HCT116 (cell line): ENCODE data around the gene DPYSL4. TPM values are rescaled to one million over a fixed set of nuclear protein-coding genes. Genes with fewer than 3 reads are reported as not detected.
A peak's percentile ranks its signal among the peaks of the same experiment; 100 is the strongest.

Experiments
- ATAC-seq: fragments of 200-7000 bp; cut with Tn5 transposase; 2 replicates; pipeline ENCODE4 v1.9.1; 2020; ENCODE audit warnings: mild to moderate bottlenecking, moderate library complexity
- BruUV-seq: library from RNA; stranded (reverse); fragments of 400-500 nt; replicated peaks from 2 replicates; lab custom pipeline; 2021; lab: Mats Ljungman, UMichigan
- CTCF ChIA-PET: fragments of 300-600 bp; sonication (Branson Sonifier 250); formaldehyde crosslinking; loops from one replicate; lab custom pipeline; 2021; ENCODE audit warnings: antibody characterized with exemption; lab: Charles Lee
- POLR2A ChIA-PET: fragments of 300-600, 350-600 bp; sonication (Branson Sonifier 250); formaldehyde crosslinking; loops from one replicate; lab custom pipeline; 2021; ENCODE audit warnings: antibody characterized with exemption; lab: Charles Lee
- RAD21 ChIA-PET, 2 experiments: fragments of 300-600 bp; sonication (Branson Sonifier 250); formaldehyde crosslinking; loops; one replicate each; lab custom pipeline; 2023; ENCODE audit warnings: low total read pairs in 2 of 2; ENCODE audit not compliant: uncharacterized antibody in 2 of 2, unreplicated experiment in 2 of 2, low non-redundant PET in 1 of 2; lab: Charles Lee
- DNase-seq: peaks from one replicate; pipeline ENCODE4 v3.0.0-alpha.2; 2010; ENCODE audit warnings: low read depth, low spot score
- H2AFZ ChIP-seq: fragments of 200-600 bp; shearing (Covaris generic), sonication (generic); 2 replicates; pipeline ENCODE4 v1.6.1; 2017; ENCODE audit warnings: low read depth, mixed run types, mixed read lengths, antibody characterized with exemption, low read length; ENCODE audit not compliant: poor library complexity, severe bottlenecking
- H3K27ac ChIP-seq: 2 replicates; pipeline ENCODE4 v1.5.1; 2012; ENCODE audit warnings: low read depth, low read length
- H3K27me3 ChIP-seq: fragments of 200-600 bp; sonication (generic); 2 replicates; pipeline ENCODE4 v1.6.1; 2016; ENCODE audit warnings: mixed run types, low read length, mixed read lengths; ENCODE audit not compliant: insufficient read depth
- H3K36me3 ChIP-seq, 2 experiments: fragments of 200-500 bp in 1 of 2; fragments of 200-600 bp in 1 of 2; sonication (Bioruptor generic) in 1 of 2; sonication (generic) in 1 of 2; 2 replicates each; pipeline versions ENCODE4 v1.5.1 to v1.6.1; 2014 to 2016; ENCODE audit warnings: low read length in 2 of 2, inconsistent platforms in 1 of 2, mixed read lengths in 1 of 2, mixed run types in 1 of 2; ENCODE audit not compliant: insufficient read depth in 2 of 2, control insufficient read depth in 1 of 2
- H3K4me1 ChIP-seq, 2 experiments: fragments of 200-600 bp in 1 of 2; sonication (generic) in 1 of 2; 2 replicates each; pipeline versions ENCODE4 v1.5.1 to v1.6.1; 2012 to 2017; ENCODE audit warnings: low read length in 2 of 2, inconsistent platforms in 1 of 2, mild to moderate bottlenecking in 1 of 2, mixed read lengths in 1 of 2, mixed run types in 1 of 2, moderate library complexity in 1 of 2; ENCODE audit not compliant: insufficient read depth in 2 of 2, control insufficient read depth in 1 of 2
- H3K4me2 ChIP-seq: fragments of 200-600 bp; sonication (generic); 2 replicates; pipeline ENCODE4 v1.6.1; 2017; ENCODE audit warnings: mixed run types, low read length, mixed read lengths
- H3K4me3 ChIP-seq, 2 experiments: fragments of 200-600 bp in 1 of 2; sonication (generic) in 1 of 2; replicated peaks in 1 of 2; 2 replicates each; pipeline ENCODE4 v1.5.1; 2011 to 2016; ENCODE audit warnings: low read length in 2 of 2, control low read depth in 1 of 2, low read depth in 1 of 2, mild to moderate bottlenecking in 1 of 2, mixed read lengths in 1 of 2, mixed run types in 1 of 2
- H3K79me2 ChIP-seq: fragments of 200-600 bp; sonication (generic); 2 replicates; pipeline ENCODE4 v1.6.1; 2017; ENCODE audit warnings: mild to moderate bottlenecking, mixed run types, low read length, moderate library complexity, mixed read lengths; ENCODE audit not compliant: insufficient read depth
- H3K9ac ChIP-seq: fragments of 200-600 bp; sonication (generic); 2 replicates; pipeline ENCODE4 v1.6.1; 2016; ENCODE audit warnings: low read length, mixed read lengths
- H3K9me2 ChIP-seq: fragments of 200-600 bp; sonication (generic), shearing (Covaris generic); 2 replicates; pipeline ENCODE4 v1.6.1; 2017; ENCODE audit warnings: mixed run types, mild to moderate bottlenecking, moderate library complexity; ENCODE audit not compliant: insufficient read depth
- H3K9me3 ChIP-seq, 2 experiments: fragments of 200-500 bp in 1 of 2; fragments of 200-600 bp in 1 of 2; sonication (Bioruptor generic) in 1 of 2; sonication (generic) in 1 of 2; 2 replicates each; pipeline ENCODE4 v1.6.1; 2014 to 2017; ENCODE audit warnings: low read length in 2 of 2, mixed read lengths in 2 of 2, inconsistent platforms in 1 of 2, low read depth in 1 of 2, mild to moderate bottlenecking in 1 of 2, mixed run types in 1 of 2, moderate library complexity in 1 of 2; ENCODE audit not compliant: control insufficient read depth in 1 of 2, insufficient read depth in 1 of 2
- H4K20me1 ChIP-seq: fragments of 200-600 bp; sonication (generic), shearing (Covaris generic); 2 replicates; pipeline ENCODE4 v1.6.1; 2017; ENCODE audit warnings: mixed run types, mild to moderate bottlenecking, moderate library complexity; ENCODE audit not compliant: insufficient read depth
- CBX3 ChIP-seq: IDR thresholded peaks from 2 replicates; pipeline ENCODE4 v1.6.1; 2012; ENCODE audit warnings: low read depth
- EGR1 ChIP-seq: IDR thresholded peaks from 2 replicates; pipeline ENCODE4 v1.6.1; 2012; ENCODE audit warnings: low read depth
- ELF1 ChIP-seq: IDR thresholded peaks from 2 replicates; pipeline ENCODE4 v1.6.1; 2012; ENCODE audit warnings: low read depth, borderline replicate concordance
- EZH2phosphoT487 ChIP-seq: fragments of 200-600 bp; IDR thresholded peaks from 2 replicates; pipeline ENCODE4 v1.6.1; 2018; ENCODE audit warnings: antibody characterized with exemption, borderline replicate concordance
- POLR2A ChIP-seq: IDR thresholded peaks from 2 replicates; pipeline ENCODE4 v1.7.0; 2011; ENCODE audit warnings: borderline replicate concordance; ENCODE audit not compliant: insufficient read depth, insufficient read length; ENCODE audit errors: extremely low read depth
- POLR2AphosphoS5 ChIP-seq: IDR thresholded peaks from 2 replicates; pipeline ENCODE4 v1.6.1; 2011; ENCODE audit warnings: mild to moderate bottlenecking, low read depth, low read length, moderate library complexity
- RAD21 ChIP-seq: IDR thresholded peaks from 2 replicates; pipeline ENCODE4 v1.6.1; 2012; ENCODE audit warnings: low read depth, mild to moderate bottlenecking
- SIN3A ChIP-seq: IDR thresholded peaks from 2 replicates; pipeline ENCODE4 v1.6.1; 2012; ENCODE audit warnings: low read depth
- SP1 ChIP-seq: IDR thresholded peaks from 2 replicates; pipeline ENCODE4 v1.6.1; 2012; ENCODE audit warnings: low read depth
- ZFX ChIP-seq: fragments of 450-650 bp; IDR thresholded peaks from 2 replicates; pipeline ENCODE4 v1.6.1; 2017
- ZNF274 ChIP-seq: fragments of 200-500 bp; sonication (Bioruptor generic); IDR thresholded peaks from 2 replicates; pipeline ENCODE4 v1.6.1; 2014; ENCODE audit warnings: mild to moderate bottlenecking, low read depth, low read length, inconsistent platforms
- intact Hi-C: fragments of 100-400 bp; cut with micrococcal nuclease; formaldehyde crosslinking; loops from 2 replicates; pipeline ENCODE4 v1.10.0; 2022
- total RNA-seq: library from RNA; stranded (reverse); gene quantifications from one replicate; pipeline ENCODE4 v1.2.1, GENCODE V29; 2021; ENCODE audit not compliant: unreplicated experiment
- TF ChIP-seq, protein P1 (sequence below): IDR thresholded peaks from 2 replicates; pipeline ENCODE4 v1.6.1; 2012; ENCODE audit warnings: low read depth
- TF ChIP-seq, protein P2 (sequence below), 3 experiments: fragments of 200-600 bp in 1 of 3; sonication (generic) in 1 of 3; IDR thresholded peaks in 2 of 3; conservative IDR thresholded peaks in 1 of 3; 2 replicates each; pipeline ENCODE4 v1.5.1; 2012 to 2017; ENCODE audit warnings: low read depth in 2 of 3, low read length in 2 of 3, antibody characterized with exemption in 1 of 3, borderline replicate concordance in 1 of 3, control low read depth in 1 of 3, mild to moderate bottlenecking in 1 of 3, mixed read lengths in 1 of 3, mixed run types in 1 of 3, moderate library complexity in 1 of 3; ENCODE audit not compliant: insufficient read depth in 1 of 3
- TF ChIP-seq, protein P3 (sequence below): IDR thresholded peaks from 2 replicates; pipeline ENCODE4 v1.6.1; 2012

Gene DPYSL4
- total RNA-seq, 1 experiment from 2014 or later = 5.4 TPM

DNA sequence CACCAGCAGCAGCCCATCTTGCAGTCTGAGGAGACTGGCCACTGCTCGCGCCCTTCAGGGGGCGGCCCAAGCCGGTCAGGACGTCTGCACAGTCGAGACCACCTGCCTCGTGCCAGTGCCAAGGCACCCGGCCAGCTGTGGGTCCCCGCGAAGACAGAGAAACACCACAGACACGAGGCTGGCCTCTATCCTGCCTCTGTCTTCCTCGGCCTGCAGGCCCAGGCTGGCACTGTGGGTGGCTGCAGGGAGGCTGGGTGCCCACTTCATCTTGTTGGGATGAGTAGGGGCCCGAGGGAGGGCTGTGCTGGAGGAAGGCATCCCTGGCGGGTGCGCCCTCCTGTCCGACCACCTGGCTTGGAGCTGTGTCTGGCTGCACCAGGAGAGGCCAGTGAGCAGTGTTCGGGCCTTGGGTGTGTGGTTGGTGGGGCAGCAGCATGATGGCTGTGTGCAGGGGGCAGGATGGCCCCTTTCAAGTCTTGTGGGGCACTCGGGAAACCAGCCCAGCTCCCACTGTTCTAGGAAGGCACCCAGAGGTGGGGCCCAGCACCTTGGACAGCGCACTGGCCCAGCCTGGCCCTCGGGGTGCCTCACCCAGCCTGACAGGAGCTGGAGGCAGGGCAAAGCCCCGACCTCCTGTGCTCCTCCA is 7.3 kb downstream of the DPYSL4 start:
- Histone ChIP-seq H3K4me3 (no peak overlapping the region), H3K27ac (no peak overlapping the region), H3K9me3 (no peaks in the 10 kb centered on the region)
- DNase-seq (no peak), ATAC-seq (no peak)
- TF ChIP-seq SIN3A = no peak
- TF ChIP-seq RAD21 = no peak
- TF ChIP-seq ZFX = no peak
- TF ChIP-seq, protein P1, sequence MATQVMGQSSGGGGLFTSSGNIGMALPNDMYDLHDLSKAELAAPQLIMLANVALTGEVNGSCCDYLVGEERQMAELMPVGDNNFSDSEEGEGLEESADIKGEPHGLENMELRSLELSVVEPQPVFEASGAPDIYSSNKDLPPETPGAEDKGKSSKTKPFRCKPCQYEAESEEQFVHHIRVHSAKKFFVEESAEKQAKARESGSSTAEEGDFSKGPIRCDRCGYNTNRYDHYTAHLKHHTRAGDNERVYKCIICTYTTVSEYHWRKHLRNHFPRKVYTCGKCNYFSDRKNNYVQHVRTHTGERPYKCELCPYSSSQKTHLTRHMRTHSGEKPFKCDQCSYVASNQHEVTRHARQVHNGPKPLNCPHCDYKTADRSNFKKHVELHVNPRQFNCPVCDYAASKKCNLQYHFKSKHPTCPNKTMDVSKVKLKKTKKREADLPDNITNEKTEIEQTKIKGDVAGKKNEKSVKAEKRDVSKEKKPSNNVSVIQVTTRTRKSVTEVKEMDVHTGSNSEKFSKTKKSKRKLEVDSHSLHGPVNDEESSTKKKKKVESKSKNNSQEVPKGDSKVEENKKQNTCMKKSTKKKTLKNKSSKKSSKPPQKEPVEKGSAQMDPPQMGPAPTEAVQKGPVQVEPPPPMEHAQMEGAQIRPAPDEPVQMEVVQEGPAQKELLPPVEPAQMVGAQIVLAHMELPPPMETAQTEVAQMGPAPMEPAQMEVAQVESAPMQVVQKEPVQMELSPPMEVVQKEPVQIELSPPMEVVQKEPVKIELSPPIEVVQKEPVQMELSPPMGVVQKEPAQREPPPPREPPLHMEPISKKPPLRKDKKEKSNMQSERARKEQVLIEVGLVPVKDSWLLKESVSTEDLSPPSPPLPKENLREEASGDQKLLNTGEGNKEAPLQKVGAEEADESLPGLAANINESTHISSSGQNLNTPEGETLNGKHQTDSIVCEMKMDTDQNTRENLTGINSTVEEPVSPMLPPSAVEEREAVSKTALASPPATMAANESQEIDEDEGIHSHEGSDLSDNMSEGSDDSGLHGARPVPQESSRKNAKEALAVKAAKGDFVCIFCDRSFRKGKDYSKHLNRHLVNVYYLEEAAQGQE = peak; percentile 77
- TF ChIP-seq, all 23 proteins: peak for 1
- H3K27me3 ChIP-seq = no peaks in the 10 kb centered on the region
- no peak overlapping the region for H3K9ac ChIP-seq
- intact Hi-C loops = no loop called here
- ChIA-PET POLR2A (no interaction called here), CTCF (no interaction called here), RAD21 (no interaction called here)
- H3K36me3 ChIP-seq = no peaks in the 10 kb centered on the region
- H3K4me2 ChIP-seq = no peak overlapping the region
- no peak overlapping the region for H2AFZ ChIP-seq
- H4K20me1 ChIP-seq = no peaks in the 10 kb centered on the region
- H3K4me1 ChIP-seq = no peaks in the 10 kb centered on the region
- no TSS peak for BruUV-seq
- H3K79me2 ChIP-seq = no peaks in the 10 kb centered on the region
- no peaks in the 10 kb centered on the region for H3K9me2 ChIP-seq

DNA sequence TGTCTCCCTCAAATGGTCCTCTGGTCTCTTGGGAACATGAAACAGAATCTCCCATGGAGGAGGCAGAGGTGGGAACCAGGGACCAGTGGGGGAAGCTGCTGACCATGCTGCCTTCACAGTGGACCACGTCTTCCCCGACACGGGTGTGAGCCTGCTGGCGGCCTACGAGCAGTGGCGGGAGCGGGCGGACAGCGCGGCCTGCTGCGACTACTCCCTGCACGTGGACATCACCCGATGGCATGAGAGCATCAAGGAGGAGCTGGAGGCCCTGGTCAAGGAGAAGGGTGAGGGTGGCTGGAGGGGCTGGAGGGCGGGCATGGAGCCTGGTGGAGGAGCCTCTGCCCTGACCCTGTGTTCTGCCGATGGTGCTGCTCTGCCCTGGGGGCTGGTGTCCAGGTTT is 8.0 kb downstream of the DPYSL4 start:
- ChIA-PET CTCF (no interaction called here), POLR2A (no interaction called here)

More for the DNA sequence above, 8.0 kb downstream of the DPYSL4 start:
- Histone ChIP-seq H4K20me1 (no peaks in the 10 kb centered on the region), H3K4me3 (no peak overlapping the region), H3K9me3 (no peaks in the 10 kb centered on the region), H3K27me3 (no peaks in the 10 kb centered on the region), H3K9me2 (no peaks in the 10 kb centered on the region), H3K79me2 (no peaks in the 10 kb centered on the region), H3K36me3 (no peaks in the 10 kb centered on the region), H3K9ac (no peak overlapping the region), H3K27ac (no peak overlapping the region), H3K4me2 (no peak overlapping the region), H2AFZ (no peak overlapping the region), H3K4me1 (no peaks in the 10 kb centered on the region)
- BruUV-seq = no TSS peak
- intact Hi-C loops = no loop called here
- RAD21 ChIA-PET = no interaction called here
- DNase-seq = no peak
- no peak for ATAC-seq
- TF ChIP-seq ELF1 (no peak), POLR2AphosphoS5 (no peak), EGR1 (no peak), POLR2A (no peak), SIN3A (no peak), CBX3 (no peak), EZH2phosphoT487 (no peak), ZNF274 (no peak), SP1 (no peak), RAD21 (no peak)
- TF ChIP-seq, protein P2, sequence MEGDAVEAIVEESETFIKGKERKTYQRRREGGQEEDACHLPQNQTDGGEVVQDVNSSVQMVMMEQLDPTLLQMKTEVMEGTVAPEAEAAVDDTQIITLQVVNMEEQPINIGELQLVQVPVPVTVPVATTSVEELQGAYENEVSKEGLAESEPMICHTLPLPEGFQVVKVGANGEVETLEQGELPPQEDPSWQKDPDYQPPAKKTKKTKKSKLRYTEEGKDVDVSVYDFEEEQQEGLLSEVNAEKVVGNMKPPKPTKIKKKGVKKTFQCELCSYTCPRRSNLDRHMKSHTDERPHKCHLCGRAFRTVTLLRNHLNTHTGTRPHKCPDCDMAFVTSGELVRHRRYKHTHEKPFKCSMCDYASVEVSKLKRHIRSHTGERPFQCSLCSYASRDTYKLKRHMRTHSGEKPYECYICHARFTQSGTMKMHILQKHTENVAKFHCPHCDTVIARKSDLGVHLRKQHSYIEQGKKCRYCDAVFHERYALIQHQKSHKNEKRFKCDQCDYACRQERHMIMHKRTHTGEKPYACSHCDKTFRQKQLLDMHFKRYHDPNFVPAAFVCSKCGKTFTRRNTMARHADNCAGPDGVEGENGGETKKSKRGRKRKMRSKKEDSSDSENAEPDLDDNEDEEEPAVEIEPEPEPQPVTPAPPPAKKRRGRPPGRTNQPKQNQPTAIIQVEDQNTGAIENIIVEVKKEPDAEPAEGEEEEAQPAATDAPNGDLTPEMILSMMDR (IDR thresholded peaks at IDR 0.05 in 2 of 3, conservative IDR thresholded peaks at IDR 0.05 in 1 of 3; ENCODE audit: borderline replicate concordance in 1 of 3, insufficient read depth in 1 of 3, low read depth in 2 of 3, low read length in 2 of 3) = no peak
- TF ChIP-seq, protein P3, sequence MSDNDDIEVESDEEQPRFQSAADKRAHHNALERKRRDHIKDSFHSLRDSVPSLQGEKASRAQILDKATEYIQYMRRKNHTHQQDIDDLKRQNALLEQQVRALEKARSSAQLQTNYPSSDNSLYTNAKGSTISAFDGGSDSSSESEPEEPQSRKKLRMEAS = no peak
